Calu3 (cell line): Measurements from ENCODE around the gene GREB1L. TPM values are rescaled to one million over a fixed set of nuclear protein-coding genes. Genes with fewer than 3 reads are reported as not detected.

Source experiments
- BruUV-seq: library from RNA; stranded (reverse); fragments of 400-500 nt; replicated peaks from 2 replicates; lab custom pipeline; 2021; lab: Mats Ljungman, UMichigan
- CTCF ChIA-PET: fragments of 300-600 bp; sonication (Branson Sonifier 250); formaldehyde crosslinking; loops from one replicate; lab custom pipeline; 2022; ENCODE audit warnings: antibody characterized with exemption; lab: Charles Lee
- DNase-seq: peaks from one replicate; pipeline ENCODE4 v3.0.0; 2022
- H3K27ac Mint-ChIP-seq: one replicate; pipeline ENCODE4 v1.8.0; 2022; ENCODE audit warnings: mixed read lengths; ENCODE audit not compliant: unreplicated experiment
- H3K27me3 Mint-ChIP-seq: one replicate; pipeline ENCODE4 v1.8.0; 2022; ENCODE audit warnings: mixed read lengths; ENCODE audit not compliant: unreplicated experiment
- H3K36me3 Mint-ChIP-seq: one replicate; pipeline ENCODE4 v1.8.0; 2022; ENCODE audit warnings: mild to moderate bottlenecking, moderate library complexity, mixed read lengths; ENCODE audit not compliant: insufficient read depth, unreplicated experiment
- H3K4me1 Mint-ChIP-seq: one replicate; pipeline ENCODE4 v1.8.0; 2022; ENCODE audit warnings: mild to moderate bottlenecking, low read depth, mixed read lengths; ENCODE audit not compliant: unreplicated experiment
- H3K4me3 Mint-ChIP-seq: one replicate; pipeline ENCODE4 v1.8.0; 2022; ENCODE audit warnings: mild to moderate bottlenecking, low read depth, moderate library complexity, mixed read lengths; ENCODE audit not compliant: unreplicated experiment
- H3K9me3 Mint-ChIP-seq: one replicate; pipeline ENCODE4 v1.8.0; 2022; ENCODE audit warnings: low read depth, mixed read lengths; ENCODE audit not compliant: unreplicated experiment
- CTCF ChIP-seq: fragments of 200-600 bp; IDR thresholded peaks from one replicate; pipeline ENCODE4 v1.8.0; 2022; ENCODE audit warnings: antibody characterized with exemption; ENCODE audit not compliant: unreplicated experiment
- intact Hi-C: fragments of 100-400 bp; cut with micrococcal nuclease; formaldehyde crosslinking; loops from one replicate; pipeline ENCODE4 v1.10.0; 2022; ENCODE audit not compliant: unreplicated experiment
- total RNA-seq: library from RNA; stranded (reverse); gene quantifications from 2 replicates; pipeline ENCODE4 v1.2.3, GENCODE V29; 2022

GREB1L gene
- total RNA-seq, 1 experiment from 2014 or later, result 3.8 TPM

GRCh38 chr18:21341141-21341540 is 99.1 kb downstream of the GREB1L start:
- TF ChIP-seq CTCF, result no peak
- no peaks in the 10 kb centered on the region for H3K27me3 Mint-ChIP-seq
- no peak overlapping the region for H3K4me3 Mint-ChIP-seq
- no peak overlapping the region for H3K27ac Mint-ChIP-seq
- CTCF ChIA-PET, result no interaction called here
- DNase-seq, result no peak
- no peaks in the 10 kb centered on the region for H3K9me3 Mint-ChIP-seq
- no peaks in the 10 kb centered on the region for H3K36me3 Mint-ChIP-seq
- no peaks in the 10 kb centered on the region for H3K4me1 Mint-ChIP-seq
- intact Hi-C loops, result no loop called here
- BruUV-seq, result no TSS peak

- no TSS peak for BruUV-seq
- Mint-ChIP-seq H3K9me3 (no peaks in the 10 kb centered on the region), H3K4me3 (no peak overlapping the region), H3K27ac (no peak overlapping the region), H3K27me3 (no peaks in the 10 kb centered on the region), H3K36me3 (no peaks in the 10 kb centered on the region), H3K4me1 (no peaks in the 10 kb centered on the region)
- intact Hi-C loops, result no loop called here
- TF ChIP-seq CTCF, result no peak
- CTCF ChIA-PET, result no interaction called here
- DNase-seq, result no peak
These were observed 100.3 kb downstream of the GREB1L start for GRCh38 chr18:21342372-21342771.

GRCh38 chr18:21344860-21345259 is 102.8 kb downstream of the GREB1L start:
- intact Hi-C loops, result no loop called here
- Mint-ChIP-seq H3K4me3 (no peak overlapping the region), H3K27ac (no peak overlapping the region), H3K36me3 (no peaks in the 10 kb centered on the region), H3K9me3 (no peaks in the 10 kb centered on the region), H3K4me1 (no peaks in the 10 kb centered on the region), H3K27me3 (no peaks in the 10 kb centered on the region)
- CTCF ChIA-PET, result no interaction called here
- no peak for TF ChIP-seq CTCF
- no TSS peak for BruUV-seq
- no peak for DNase-seq

GRCh38 chr18:21345840-21346239 is 103.8 kb downstream of the GREB1L start:
- intact Hi-C loops, result no loop called here
- no peaks in the 10 kb centered on the region for H3K4me1 Mint-ChIP-seq
- H3K36me3 Mint-ChIP-seq, result no peaks in the 10 kb centered on the region
- no peak overlapping the region for H3K4me3 Mint-ChIP-seq
- no peaks in the 10 kb centered on the region for H3K27me3 Mint-ChIP-seq
- DNase-seq, result no peak
- no peak overlapping the region for H3K27ac Mint-ChIP-seq
- no peak for TF ChIP-seq CTCF
- no peaks in the 10 kb centered on the region for H3K9me3 Mint-ChIP-seq
- no TSS peak for BruUV-seq
- CTCF ChIA-PET, result interaction anchor here (0.7 kb wide), 1 partner anchor 15 kb away, joined by 4 read pairs; no protein-coding TSS in a partner anchor
